GM19035 (cell line): ENCODE data around the gene RNF7.
"Not testable (repeated sequence)": the region's sequence is repeated elsewhere in the genome, so short reads cannot be mapped to it uniquely, and the experiment has no call there.

Experiments used
- ATAC-seq: cut with Tn5 transposase; IDR thresholded peaks from one replicate; pipeline ENCODE4 v1.9.1; 2021; ENCODE audit not compliant: unreplicated experiment

Gene RNF7

DNA sequence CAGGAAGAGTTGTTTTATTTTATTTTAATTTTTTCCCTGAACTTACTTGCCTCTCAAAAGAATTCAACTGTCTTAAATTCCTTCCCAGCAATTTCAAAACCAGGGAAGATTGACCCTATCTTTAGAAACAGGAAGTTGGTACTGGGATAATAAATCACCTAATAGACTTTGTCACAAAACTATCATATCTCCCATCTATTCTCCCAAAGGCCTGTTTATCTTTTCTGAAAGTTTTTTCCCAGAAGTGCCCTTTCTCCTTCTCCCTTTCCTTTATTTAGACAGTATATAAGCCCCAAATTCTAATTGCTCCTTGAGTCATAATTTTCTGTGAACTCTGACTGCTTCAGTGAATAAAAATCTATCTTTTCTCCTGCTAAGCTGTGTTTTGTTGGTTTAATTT is 2.9 kb upstream of the RNF7 start:
- no peak for ATAC-seq

DNA sequence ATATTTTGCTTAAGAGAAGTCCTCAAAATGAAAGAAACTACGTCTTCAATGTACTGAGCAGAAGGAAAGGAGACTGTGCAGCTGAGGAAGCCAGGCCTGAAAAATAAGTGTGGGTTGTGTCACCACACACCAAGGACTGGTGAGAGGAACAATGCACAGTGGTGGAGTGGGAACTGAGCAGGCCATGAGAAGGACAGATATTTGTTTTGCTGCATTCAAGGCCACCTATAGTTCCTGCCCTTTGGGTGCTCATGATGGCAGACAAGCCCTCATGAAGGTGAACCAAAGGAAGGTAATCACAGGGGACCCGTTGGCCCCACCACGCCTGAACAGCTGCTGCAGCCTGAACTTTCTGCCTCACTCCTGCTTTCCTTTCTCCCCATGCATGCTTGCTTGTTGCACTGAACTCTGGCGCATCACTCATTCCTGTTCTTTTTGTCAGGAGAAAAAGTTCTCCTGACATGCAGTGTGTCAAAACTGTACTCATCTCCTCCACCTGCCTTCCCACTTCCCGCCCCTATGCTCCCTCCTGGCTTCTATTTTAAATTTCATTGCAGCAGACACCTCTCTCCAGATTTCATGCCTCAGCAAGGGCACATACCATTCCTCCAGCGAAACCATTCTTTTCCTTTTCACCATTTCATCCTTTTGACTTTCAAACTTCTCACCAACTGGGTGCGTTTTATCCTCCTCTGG is 2.2 kb upstream of the RNF7 start:
- no peak for ATAC-seq

DNA sequence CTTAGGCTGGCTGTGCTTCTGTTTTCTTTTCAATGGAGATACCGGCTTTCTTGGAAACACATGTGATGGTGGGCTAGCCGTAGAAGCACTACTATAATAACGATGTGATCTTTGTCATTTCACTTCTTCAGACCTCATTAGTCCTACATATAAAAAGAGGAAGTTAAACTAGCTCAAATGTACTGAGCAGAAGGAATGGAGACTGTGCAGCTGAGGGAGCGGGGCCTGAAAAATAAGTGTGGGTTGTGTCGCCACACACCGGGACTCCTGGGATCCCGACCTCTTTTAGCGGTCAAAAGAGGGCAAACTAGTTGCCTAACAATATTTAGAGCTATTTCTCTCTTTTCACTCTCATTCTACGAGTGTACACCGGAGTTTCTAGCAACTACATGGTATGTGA is 1.0 kb upstream of the RNF7 start:
- ATAC-seq = no peak

DNA sequence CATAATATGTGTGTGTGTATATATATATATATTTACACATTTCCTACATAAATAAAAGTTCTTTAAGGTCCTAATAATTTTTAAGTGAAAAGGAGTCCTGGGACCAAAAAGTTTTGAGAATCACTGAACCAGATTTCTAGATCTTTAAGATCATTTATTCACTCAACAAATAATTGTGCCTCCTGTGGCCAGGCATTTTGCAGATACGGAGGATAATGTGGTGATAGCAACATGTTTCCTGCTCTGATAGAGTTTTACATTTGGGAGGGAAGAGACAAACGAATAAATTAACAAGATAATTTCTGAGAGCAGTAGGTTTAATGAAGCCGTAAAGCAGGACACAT is 448 bp upstream of the RNF7 start:
- ATAC-seq = no peak

DNA sequence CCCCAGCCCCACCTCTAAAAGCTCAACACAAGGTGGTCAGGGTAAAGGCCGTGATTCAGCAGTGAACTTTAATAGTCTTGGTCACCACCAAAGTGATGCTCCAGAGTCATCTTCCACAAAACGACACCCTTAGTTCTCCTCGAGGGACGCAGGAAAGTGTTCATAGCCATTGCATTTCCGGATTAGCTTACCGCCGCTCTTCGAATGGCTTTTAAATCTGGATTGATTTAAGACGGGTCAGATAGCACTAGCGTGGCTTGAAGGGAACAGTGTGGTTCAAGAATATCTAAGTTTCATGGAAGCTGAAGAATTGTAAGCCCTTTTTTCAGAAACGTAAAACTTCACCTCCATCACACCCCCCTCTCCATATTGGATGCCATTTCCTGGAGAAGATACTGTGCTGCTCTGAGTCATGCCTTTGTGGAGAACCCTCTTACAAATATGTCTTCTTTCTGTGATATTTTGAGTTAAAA is 829 bp downstream of the RNF7 start:
- ATAC-seq = no peak

DNA sequence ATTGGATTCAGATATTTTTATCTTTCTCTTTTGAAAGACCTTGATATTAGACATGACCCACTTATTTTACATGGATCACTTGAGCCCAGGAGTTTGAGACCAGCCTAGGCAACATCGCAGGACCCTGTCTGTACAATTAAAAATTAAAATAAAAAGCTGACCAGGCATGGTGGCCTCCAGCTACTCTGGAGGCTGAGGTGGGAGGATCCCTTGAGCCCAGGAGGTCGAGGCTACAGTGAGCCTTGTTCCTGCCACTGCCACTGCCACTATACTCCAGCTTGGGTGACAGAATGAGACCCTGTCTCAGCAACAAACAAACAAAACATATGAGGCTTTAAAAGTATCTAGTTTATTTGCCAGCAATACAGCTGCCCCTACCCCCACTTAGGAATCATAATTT is 1.6 kb downstream of the RNF7 start:
- no peak for ATAC-seq

DNA sequence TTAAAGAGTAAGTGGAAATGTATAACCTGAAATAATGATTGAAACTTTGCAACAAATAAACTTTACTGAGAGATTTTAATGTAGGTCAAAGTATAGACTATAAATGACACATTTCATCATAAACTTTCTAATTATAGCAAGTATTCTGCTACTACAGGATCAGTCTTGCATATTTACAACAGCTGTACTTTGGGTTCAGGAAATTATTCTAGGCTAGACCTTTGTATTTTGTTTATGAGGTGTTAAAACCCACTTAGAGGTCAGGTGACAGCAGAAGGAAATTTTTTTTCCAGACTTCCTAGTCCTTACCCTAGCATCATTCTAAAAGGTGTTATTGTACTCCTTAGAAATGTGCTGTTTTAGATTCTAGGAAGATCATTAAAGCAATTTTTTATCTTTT is 2.3 kb downstream of the RNF7 start:
- ATAC-seq = no peak

DNA sequence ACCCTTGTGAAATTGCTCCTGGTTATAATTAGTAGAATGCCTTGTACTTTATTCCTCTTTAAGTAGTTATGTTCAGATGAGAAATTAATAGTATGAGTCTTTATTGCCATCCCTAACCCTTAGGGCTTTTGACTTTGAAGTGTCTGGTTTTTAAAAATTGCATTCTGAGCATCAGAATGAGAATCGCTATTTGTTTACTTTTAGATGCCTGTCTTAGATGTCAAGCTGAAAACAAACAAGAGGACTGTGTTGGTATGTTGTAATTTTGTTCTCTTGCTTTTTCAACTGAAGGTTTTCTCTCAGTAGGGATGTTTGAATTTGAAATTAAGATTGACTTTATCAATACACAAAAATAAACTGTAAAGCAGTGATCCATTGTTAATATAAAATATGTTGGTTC is 5.2 kb downstream of the RNF7 start:
- ATAC-seq = no peak

DNA sequence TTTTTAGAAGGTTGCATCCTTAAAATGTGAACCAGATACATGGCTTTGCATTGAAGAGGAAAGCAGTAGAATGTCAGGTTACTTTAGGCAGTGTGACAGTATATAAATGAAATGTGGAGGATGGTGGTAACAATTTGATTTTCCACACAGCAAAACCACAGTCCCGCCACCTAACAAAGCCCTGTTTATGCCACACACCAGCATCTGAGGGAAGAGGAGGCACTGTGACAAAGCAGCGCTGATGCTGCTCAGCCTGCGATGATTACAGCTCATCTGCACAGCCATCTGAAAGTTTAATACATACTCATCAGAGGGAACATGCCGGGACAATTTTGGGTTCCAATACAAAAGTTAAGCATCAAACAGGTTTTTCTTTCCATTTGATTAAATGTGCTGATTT is 8.9 kb downstream of the RNF7 start:
- no peak for ATAC-seq

DNA sequence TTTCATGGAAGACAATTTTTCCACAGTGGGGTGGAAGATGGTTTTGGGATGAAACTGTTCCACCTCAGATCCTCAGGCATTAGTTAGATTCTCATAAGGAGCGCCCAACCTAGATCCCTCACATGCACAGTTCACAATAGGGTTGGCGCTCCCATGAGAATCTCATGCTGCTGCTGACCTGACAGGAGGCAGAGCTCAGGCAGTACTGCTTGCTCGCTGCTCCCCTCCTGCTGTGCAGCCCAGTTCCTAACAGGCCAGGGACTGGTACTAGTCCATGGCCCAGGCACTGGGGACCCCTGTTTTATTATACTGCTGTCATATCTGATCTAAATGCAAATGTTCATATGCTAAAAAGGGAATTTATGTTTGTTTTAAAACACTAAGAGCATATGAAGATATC is 15.3 kb downstream of the RNF7 start:
- ATAC-seq = no peak

DNA sequence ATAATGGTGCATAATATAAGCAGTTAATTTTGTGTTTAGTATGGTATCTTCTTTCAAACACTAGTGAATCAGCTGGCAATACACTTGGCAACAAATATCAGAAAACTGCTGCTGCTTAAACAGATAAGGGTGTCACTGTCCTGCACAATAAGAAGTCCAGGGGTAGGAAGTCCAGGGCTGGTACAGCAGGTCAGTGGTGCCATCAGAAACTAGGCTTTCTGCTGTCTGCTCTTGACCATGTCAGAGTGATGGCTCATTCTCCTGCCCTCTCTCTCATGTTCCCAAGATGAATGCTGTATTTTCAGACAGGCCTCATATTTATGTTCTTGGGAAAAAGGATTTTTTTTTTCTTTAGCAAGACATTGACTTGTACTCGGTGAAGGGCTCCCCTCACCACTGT is 15.9 kb downstream of the RNF7 start:
- ATAC-seq = no peak

DNA sequence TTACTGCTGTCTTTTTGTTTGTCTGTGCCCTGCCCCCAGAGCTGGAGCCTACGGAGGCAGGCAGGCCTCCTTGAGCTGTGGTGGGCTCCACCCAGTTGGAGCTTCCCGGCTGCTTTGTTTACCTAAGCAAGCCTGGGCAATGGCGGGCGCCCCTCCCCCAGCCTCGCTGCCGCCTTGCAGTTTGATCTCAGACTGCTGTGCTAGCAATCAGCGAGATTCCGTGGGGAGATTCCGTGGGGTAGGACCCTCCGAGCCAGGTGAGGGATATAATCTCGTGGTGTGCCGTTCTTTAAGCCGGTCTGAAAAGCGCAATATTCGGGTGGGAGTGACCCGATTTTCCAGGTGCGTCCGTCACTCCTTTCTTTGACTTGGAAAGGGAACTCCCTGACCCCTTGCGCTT is 24.5 kb downstream of the RNF7 start:
- ATAC-seq = not testable (repeated sequence)

DNA sequence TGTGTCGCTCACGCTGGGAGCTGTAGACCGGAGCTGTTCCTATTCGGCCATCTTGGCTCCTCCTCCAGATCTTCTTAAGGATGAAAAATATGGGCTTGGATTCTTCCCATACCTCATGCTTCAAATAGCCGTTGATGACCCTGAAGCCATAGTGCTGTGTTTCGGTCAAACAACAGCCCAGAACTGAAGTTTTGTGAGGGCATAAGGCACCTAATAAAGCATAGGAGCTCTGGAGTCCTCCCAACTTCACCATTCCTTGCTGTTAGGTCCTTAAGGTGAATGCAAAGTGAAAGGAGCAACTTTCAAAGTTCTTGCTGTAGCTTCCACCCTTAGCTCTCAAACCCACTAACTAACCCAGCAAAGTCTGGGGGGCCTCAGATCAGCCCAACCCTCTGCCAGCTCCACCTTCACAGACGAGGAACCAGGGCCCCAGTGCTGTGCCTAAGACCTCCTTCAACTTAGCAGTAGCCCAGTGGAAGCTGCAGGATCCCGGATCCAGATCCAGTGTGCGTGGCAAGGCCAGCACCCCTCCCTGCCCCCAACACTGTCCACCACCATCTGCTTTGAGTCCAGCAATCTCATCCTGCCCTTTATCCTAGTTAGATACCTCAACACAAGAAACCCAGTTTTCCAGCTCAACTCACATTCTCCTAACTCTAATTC is 25.1 kb downstream of the RNF7 start, which contains the start of gene GRK7:
Gene GRK7 (plus strand): TSS at position 321 of the 663 bp plus-strand sequence. CDS start 14,877 bp downstream, outside the sequence.
- no peak for ATAC-seq

DNA sequence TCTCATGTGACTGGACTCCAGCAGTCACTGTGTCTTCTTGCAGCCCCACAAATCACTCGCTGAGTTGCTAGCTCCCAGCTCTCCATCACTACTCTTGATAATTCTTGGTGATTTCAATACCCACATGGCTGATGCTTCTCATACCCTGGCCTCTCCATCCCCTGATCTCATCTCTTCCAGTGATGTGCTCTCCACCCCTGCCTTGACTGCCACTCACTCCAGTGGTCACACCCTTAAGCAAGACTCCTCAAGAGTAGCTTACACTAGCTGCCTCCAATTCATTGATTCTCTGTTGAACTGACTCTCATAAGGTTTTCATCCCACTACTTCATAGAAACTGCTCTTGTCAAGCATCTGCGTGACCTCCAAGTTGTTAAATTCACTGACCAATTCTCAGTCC is 25.9 kb downstream of the RNF7 start:
- no peak for ATAC-seq

DNA sequence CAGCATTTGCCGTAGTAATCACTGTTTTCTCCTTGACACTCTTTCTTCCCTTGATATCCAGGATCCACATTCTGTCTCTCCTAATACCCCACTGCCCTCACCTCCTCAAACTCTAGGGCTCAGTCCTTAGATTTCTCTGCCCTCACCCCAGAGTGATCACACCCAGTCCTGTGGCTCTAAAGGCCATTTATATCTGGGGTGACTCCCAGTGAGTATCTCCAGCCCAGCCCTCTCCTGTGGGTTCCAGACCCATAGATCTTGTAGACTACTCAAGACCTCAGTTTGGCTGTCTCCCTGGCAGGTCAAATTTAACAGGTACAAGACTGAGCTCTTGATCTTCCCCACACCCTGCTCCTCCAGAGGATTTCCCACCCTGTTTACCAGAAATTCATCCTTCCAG is 26.4 kb downstream of the RNF7 start:
- no peak for ATAC-seq

DNA sequence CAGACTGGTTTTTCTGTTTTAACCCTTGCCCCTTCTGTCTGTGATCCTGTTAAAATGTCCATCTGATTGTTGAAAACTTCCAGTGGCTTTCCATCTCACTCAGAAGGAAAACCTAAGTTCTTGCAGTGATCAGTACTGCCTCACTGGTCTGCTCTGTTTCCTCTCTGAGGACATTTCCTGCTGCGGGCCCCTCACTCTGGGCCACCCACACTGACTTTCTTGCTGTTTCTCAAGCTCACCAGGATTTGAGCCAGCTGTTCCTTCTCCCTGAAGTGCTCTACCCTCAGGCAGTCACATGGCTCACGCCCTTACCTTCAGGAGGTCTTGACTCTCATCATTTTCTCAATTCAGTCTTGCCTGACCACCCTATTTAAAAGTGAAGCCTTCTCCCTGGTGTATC is 26.9 kb downstream of the RNF7 start:
- no peak for ATAC-seq

DNA sequence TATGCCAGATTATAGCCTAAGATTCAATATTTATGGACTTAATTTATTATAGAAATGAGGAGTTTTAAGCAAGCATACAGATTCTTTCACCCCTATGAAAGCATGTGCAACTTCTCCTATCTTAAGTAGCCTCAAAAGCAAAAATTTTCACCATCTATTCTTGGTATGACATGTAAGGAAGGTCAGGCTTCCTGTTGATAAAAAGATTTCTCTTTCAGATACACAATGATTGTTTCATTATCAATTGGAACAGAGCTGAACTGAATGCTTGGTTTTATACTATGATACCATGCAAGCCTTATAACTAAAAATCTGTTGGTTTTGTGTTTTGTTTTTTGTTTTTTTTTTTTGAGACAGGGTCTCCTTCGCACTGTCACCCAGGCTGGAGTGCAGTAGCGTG is 29.0 kb downstream of the RNF7 start:
- ATAC-seq = no peak

DNA sequence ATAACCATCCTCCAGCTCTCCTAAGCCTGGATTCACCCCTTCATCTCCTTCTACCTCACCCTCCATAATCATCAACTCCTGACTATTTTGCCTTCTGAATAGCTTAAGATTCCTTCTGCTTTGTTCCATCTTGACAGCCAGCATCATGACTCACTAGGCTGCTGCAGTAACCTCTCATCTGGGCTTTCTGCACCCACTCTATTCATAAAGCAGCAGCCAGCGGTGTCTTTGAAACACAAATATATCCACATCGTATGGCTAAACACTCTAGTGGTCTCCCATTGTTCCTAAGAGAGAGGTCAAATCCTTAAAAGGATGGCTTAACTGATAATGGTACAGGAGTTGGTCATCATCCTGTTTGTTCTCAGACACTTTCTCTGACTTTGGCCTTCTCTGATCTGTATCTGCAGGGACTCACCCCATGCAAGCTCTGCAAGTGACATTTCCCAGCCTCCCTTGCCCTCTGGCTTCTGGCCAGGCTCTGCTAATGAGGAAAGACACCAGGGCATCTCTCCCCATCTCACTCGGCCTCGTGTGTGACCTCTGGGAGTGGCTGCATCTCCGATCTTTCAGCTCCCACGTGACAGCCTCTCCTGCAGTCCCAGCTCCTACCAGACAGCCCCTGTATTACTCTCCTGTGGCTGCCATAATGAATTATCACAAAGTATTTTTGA is 31.3 kb downstream of the RNF7 start:
- ATAC-seq = no peak

DNA sequence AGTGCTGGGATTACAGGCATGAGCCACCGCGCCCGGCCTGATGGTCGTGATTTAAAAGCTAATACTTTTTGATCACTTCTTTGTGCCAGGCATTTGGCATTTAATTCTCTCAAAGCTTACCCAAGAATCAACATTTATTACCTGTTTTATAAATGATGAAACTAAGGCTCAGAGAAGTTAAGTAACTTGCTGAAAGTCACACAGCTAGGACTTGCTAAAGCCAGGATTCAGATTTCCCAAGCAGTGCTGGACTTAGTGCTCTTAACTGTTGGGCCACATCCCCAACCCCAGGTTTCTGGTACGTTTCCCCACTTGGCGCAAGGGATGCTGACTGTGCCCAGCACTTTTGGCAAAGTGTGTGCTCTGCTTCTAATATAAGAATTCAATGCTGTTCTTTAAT is 35.6 kb downstream of the RNF7 start:
- no peak for ATAC-seq

DNA sequence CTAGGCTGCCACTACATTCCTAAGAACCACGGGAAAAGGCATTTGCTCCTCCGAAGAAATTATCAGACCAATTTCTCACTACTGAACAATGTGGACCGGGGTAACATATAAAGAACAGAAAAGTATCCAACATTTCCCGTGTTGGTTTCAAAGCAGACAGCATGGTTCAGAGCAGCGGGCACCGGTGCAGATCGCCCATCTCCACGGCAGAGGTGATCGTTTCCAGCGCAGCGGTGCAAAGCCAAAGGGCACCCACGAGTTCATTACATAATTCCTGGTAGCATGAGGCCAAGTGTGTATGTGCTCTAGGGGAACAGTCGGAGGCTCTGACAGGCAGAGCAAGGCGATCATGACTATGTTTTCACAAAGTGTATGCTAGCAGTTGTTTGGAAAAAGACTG is 38.3 kb downstream of the RNF7 start:
- ATAC-seq = no peak

DNA sequence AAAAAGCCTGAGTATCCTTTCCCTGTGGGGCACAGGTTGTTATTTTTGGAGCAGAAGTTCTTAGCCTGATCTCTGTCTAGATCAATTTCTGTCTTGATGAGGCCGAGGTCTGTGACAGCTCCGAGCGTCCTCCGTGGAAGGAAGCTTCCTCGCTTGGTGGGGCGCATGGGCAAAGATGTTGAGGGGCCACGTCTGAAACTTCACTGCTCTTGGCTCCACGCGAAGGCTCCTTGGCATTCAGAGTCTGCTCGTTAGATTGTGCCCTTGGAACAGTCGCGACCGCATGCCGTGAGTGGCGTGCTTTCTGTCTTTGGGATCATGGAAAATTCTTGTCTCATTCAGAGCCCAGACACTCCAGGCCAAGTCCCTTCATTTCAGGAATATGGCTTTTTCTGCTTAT is 38.8 kb downstream of the RNF7 start:
- no peak for ATAC-seq
